Neural cell (in vitro differentiated cells): ENCODE measurements around the gene ZNHIT1. TPM values are rescaled to one million over a fixed set of nuclear protein-coding genes. Genes with fewer than 3 reads are reported as not detected.

Experiments
- H2AFZ ChIP-seq: fragments of 200-600, 300-800 bp; sonication (generic), shearing (Covaris generic); 2 replicates; pipeline ENCODE4 v1.6.0; 2014; ENCODE audit warnings: low read depth, mild to moderate bottlenecking, antibody characterized with exemption, low read length, moderate library complexity
- H3F3A ChIP-seq: fragments of 200-600 bp; shearing (Covaris generic); 2 replicates; pipeline ENCODE4 v1.6.1; 2016; ENCODE audit warnings: mild to moderate bottlenecking, moderate library complexity, mixed read lengths, antibody characterized with exemption, low read length; ENCODE audit not compliant: insufficient read depth, poor library complexity, severe bottlenecking
- H3K27ac ChIP-seq: fragments of 200-600, 300-800 bp; sonication (generic), shearing (Covaris generic); 2 replicates; pipeline ENCODE4 v1.5.1; 2014; ENCODE audit warnings: mild to moderate bottlenecking, low read length, moderate library complexity
- H3K27me3 ChIP-seq: fragments of 300-800, 200-600 bp; sonication (generic), shearing (Covaris generic); 2 replicates; pipeline ENCODE4 v1.6.0; 2014; ENCODE audit warnings: mild to moderate bottlenecking, low read depth, low read length, moderate library complexity; ENCODE audit not compliant: insufficient read depth
- H3K36me3 ChIP-seq: fragments of 300-800, 200-600 bp; sonication (generic), shearing (Covaris generic); 2 replicates; pipeline ENCODE4 v1.5.1; 2014; ENCODE audit warnings: mild to moderate bottlenecking, antibody characterized with exemption, low read length, moderate library complexity; ENCODE audit not compliant: insufficient read depth
- H3K4me2 ChIP-seq: fragments of 300-800, 200-600 bp; sonication (generic), shearing (Covaris generic); 2 replicates; pipeline ENCODE4 v1.6.0; 2014; ENCODE audit warnings: mild to moderate bottlenecking, low read length
- H3K4me3 ChIP-seq: fragments of 300-800, 200-600 bp; sonication (generic), shearing (Covaris generic); 2 replicates; pipeline ENCODE4 v1.5.1; 2014; ENCODE audit warnings: mild to moderate bottlenecking, low read length, moderate library complexity
- H3K79me2 ChIP-seq: fragments of 200-600 bp; shearing (Covaris generic); replicated peaks from 2 replicates; pipeline ENCODE4 v1.6.0; 2014; ENCODE audit warnings: mild to moderate bottlenecking, low read length, moderate library complexity; ENCODE audit not compliant: insufficient read depth
- H3K9ac ChIP-seq: fragments of 300-800, 200-600 bp; sonication (generic), shearing (Covaris generic); 2 replicates; pipeline ENCODE4 v1.6.1; 2016; ENCODE audit warnings: mild to moderate bottlenecking, low read length, mixed read lengths
- H3K9me2 ChIP-seq: fragments of 200-600 bp; shearing (Covaris generic); 2 replicates; pipeline ENCODE4 v1.6.1; 2016; ENCODE audit warnings: mild to moderate bottlenecking, low read length, mixed read lengths; ENCODE audit not compliant: insufficient read depth
- H3K9me3 ChIP-seq: fragments of 200-600, 300-800 bp; sonication (generic), shearing (Covaris generic); 2 replicates; pipeline ENCODE4 v1.6.1; 2016; ENCODE audit warnings: mild to moderate bottlenecking, mixed run types, low read length, moderate library complexity, mixed read lengths
- H4K20me1 ChIP-seq: fragments of 200-600 bp; shearing (Covaris generic); 2 replicates; pipeline ENCODE4 v1.6.1; 2016; ENCODE audit warnings: mild to moderate bottlenecking, mixed run types; ENCODE audit not compliant: insufficient read depth
- EP300 ChIP-seq: fragments of 450-650 bp; conservative IDR thresholded peaks from 2 replicates; pipeline ENCODE4 v1.6.1; 2014; ENCODE audit warnings: antibody characterized with exemption, mild to moderate bottlenecking, moderate library complexity; ENCODE audit not compliant: poor library complexity, severe bottlenecking
- EZH2 ChIP-seq: fragments of 200-600, 300-800 bp; shearing (Covaris generic), sonication (generic); IDR thresholded peaks from 2 replicates; pipeline ENCODE4 v1.6.1; 2014; ENCODE audit warnings: antibody characterized with exemption, low read length, borderline replicate concordance, mild to moderate bottlenecking; ENCODE audit not compliant: insufficient read depth, poor library complexity, severe bottlenecking
- MXI1 ChIP-seq: fragments of 450-650 bp; conservative IDR thresholded peaks from 2 replicates; pipeline ENCODE4 v1.6.1; 2014; ENCODE audit warnings: antibody characterized with exemption, mild to moderate bottlenecking; ENCODE audit not compliant: poor library complexity, severe bottlenecking
- POLR2AphosphoS5 ChIP-seq: IDR thresholded peaks from 2 replicates; pipeline ENCODE4 v1.6.1; 2012
- RAD21 ChIP-seq: fragments of 450-650 bp; conservative IDR thresholded peaks from 2 replicates; pipeline ENCODE4 v1.6.1; 2014; ENCODE audit warnings: antibody characterized with exemption, mild to moderate bottlenecking, moderate library complexity
- SMC3 ChIP-seq: fragments of 450-650 bp; conservative IDR thresholded peaks from 2 replicates; pipeline ENCODE4 v1.6.1; 2014; ENCODE audit warnings: antibody characterized with exemption, mild to moderate bottlenecking, moderate library complexity; ENCODE audit not compliant: poor library complexity
- TAF1 ChIP-seq: IDR thresholded peaks from 2 replicates; pipeline ENCODE4 v1.6.1; 2012; ENCODE audit warnings: low read depth
- polyA plus RNA-seq: library from polyadenylated mRNA; depleted of rRNA; stranded (reverse); fragments of >200 nt; gene quantifications from 2 replicates; pipeline ENCODE4 v1.2.3, GENCODE V29; 2014
- TF ChIP-seq, protein P1 (sequence below): fragments of 450-650 bp; IDR thresholded peaks from 2 replicates; pipeline ENCODE4 v1.5.1; 2014; ENCODE audit warnings: antibody characterized with exemption, mild to moderate bottlenecking, moderate library complexity; ENCODE audit not compliant: poor library complexity, severe bottlenecking
- TF ChIP-seq, protein P2 (sequence below): IDR thresholded peaks from 2 replicates; pipeline ENCODE4 v1.6.1; 2012; ENCODE audit warnings: borderline replicate concordance

ZNHIT1 gene
- polyA plus RNA-seq, 1 donor from 2014 or later, result 176 TPM

DNA sequence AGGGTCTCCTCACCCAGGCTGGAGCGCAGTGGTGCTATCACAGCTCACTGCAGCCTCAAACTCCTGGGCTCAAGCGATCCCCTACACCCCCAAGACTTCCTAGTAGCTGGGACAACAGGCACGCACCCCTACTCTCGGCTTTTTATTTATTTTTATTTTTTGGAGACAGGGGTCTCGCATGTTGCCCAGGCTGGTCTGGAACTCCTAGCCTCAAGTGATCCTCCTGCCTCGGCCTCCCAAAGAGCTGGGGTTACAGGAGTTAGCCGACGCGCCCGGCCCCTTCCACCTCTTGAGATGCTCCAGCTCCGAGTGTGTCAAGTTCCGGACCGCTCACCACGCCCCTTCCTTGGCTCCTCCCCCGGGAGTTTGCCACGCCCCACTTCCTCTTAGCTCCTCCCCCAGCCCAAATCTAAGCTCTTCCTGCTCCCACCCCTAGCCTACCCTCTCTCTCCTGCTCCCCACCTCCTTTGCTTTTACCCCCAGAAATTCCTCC lies 44.2 kb upstream of the ZNHIT1 start:
- H3F3A ChIP-seq, result no peaks in the 10 kb centered on the region
- no peaks in the 10 kb centered on the region for H3K79me2 ChIP-seq
- H3K27me3 ChIP-seq, result peaks cover 77% of the 10 kb centered on the region
- no peak for TF ChIP-seq RAD21
- TF ChIP-seq, protein P1, sequence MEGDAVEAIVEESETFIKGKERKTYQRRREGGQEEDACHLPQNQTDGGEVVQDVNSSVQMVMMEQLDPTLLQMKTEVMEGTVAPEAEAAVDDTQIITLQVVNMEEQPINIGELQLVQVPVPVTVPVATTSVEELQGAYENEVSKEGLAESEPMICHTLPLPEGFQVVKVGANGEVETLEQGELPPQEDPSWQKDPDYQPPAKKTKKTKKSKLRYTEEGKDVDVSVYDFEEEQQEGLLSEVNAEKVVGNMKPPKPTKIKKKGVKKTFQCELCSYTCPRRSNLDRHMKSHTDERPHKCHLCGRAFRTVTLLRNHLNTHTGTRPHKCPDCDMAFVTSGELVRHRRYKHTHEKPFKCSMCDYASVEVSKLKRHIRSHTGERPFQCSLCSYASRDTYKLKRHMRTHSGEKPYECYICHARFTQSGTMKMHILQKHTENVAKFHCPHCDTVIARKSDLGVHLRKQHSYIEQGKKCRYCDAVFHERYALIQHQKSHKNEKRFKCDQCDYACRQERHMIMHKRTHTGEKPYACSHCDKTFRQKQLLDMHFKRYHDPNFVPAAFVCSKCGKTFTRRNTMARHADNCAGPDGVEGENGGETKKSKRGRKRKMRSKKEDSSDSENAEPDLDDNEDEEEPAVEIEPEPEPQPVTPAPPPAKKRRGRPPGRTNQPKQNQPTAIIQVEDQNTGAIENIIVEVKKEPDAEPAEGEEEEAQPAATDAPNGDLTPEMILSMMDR, result no peak
- no peak for TF ChIP-seq SMC3
- TF ChIP-seq, protein P2, sequence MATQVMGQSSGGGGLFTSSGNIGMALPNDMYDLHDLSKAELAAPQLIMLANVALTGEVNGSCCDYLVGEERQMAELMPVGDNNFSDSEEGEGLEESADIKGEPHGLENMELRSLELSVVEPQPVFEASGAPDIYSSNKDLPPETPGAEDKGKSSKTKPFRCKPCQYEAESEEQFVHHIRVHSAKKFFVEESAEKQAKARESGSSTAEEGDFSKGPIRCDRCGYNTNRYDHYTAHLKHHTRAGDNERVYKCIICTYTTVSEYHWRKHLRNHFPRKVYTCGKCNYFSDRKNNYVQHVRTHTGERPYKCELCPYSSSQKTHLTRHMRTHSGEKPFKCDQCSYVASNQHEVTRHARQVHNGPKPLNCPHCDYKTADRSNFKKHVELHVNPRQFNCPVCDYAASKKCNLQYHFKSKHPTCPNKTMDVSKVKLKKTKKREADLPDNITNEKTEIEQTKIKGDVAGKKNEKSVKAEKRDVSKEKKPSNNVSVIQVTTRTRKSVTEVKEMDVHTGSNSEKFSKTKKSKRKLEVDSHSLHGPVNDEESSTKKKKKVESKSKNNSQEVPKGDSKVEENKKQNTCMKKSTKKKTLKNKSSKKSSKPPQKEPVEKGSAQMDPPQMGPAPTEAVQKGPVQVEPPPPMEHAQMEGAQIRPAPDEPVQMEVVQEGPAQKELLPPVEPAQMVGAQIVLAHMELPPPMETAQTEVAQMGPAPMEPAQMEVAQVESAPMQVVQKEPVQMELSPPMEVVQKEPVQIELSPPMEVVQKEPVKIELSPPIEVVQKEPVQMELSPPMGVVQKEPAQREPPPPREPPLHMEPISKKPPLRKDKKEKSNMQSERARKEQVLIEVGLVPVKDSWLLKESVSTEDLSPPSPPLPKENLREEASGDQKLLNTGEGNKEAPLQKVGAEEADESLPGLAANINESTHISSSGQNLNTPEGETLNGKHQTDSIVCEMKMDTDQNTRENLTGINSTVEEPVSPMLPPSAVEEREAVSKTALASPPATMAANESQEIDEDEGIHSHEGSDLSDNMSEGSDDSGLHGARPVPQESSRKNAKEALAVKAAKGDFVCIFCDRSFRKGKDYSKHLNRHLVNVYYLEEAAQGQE, result no peak
- TF ChIP-seq EZH2, result no peak
- no peak for TF ChIP-seq POLR2AphosphoS5
- no peak for TF ChIP-seq TAF1
- no peak overlapping the region for H3K4me3 ChIP-seq
- no peaks in the 10 kb centered on the region for H3K36me3 ChIP-seq
- no peaks in the 10 kb centered on the region for H3K9me2 ChIP-seq
- H3K9ac ChIP-seq, result no peak overlapping the region
- no peak overlapping the region for H2AFZ ChIP-seq
- H3K27ac ChIP-seq, result no peak overlapping the region
- H3K4me2 ChIP-seq, result no peak overlapping the region
- no peaks in the 10 kb centered on the region for H3K9me3 ChIP-seq
- H4K20me1 ChIP-seq, result no peaks in the 10 kb centered on the region

DNA sequence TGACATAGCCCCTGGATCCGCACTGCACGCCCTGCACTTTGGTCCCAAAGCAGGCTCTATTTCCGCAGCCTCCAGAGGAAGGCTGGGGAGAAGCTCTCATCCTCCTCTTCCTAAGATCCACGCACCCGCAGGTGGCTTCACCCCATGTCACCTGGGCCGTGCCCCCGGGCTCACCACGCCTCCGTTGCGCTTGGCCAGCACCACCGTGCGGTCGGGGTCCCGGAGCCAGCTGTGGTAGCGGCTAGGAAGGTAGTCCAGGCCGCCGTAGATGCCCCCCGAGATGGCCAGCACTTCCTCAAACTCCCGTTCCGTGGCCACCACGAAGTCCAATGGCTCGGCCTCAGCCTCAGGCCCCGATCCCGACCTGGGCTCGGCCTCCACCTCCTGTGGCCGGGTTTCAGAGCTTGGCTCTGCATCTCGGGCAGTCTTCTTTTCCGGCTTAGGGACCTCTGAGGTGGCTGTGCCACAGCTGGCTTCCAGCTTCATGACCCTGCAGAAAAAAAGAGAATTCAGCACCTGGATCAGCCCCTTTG lies 43.6 kb upstream of the ZNHIT1 start:
- no peaks in the 10 kb centered on the region for H4K20me1 ChIP-seq
- TF ChIP-seq POLR2AphosphoS5 (no peak), EZH2 (no peak), RAD21 (no peak), TAF1 (no peak), EP300 (no peak), SMC3 (no peak), MXI1 (no peak)
- TF ChIP-seq, protein P1, result no peak
- TF ChIP-seq, protein P2, result no peak
- H3K4me3 ChIP-seq, result no peak overlapping the region
- H3F3A ChIP-seq, result no peaks in the 10 kb centered on the region
- no peaks in the 10 kb centered on the region for H3K36me3 ChIP-seq
- H3K4me2 ChIP-seq, result no peak overlapping the region
- no peak overlapping the region for H3K27ac ChIP-seq
- no peak overlapping the region for H3K9ac ChIP-seq
- no peaks in the 10 kb centered on the region for H3K79me2 ChIP-seq
- H2AFZ ChIP-seq, result no peak overlapping the region
- H3K9me3 ChIP-seq, result no peaks in the 10 kb centered on the region
- no peaks in the 10 kb centered on the region for H3K9me2 ChIP-seq
- peaks cover 71% of the 10 kb centered on the region for H3K27me3 ChIP-seq
